Gastrocnemius medialis (tissue), 4 donors: ENCODE measurements around the gene MRPL39. TPM values are rescaled to one million over a fixed set of nuclear protein-coding genes. Genes with fewer than 3 reads are reported as not detected.

ENCODE experiments used
- ATAC-seq, 2 donors: fragments of 150-250 bp; one replicate each; pipeline ENCODE4 v1.9.1; 2016
- DNase-seq, 2 donors: peaks; one replicate each; pipeline ENCODE4 v3.0.0-alpha.2; 2019
- H3K27ac ChIP-seq, 4 donors: fragments of 200-600 bp; sonication (generic); 1 replicate in 1 of 4; 2 replicates in 3 of 4; pipeline ENCODE4 v1.5.1; 2016 to 2018; ENCODE audit warnings: mild to moderate bottlenecking in 2 of 4, moderate library complexity in 1 of 4
- H3K27me3 ChIP-seq, 3 donors: fragments of 200-600 bp; sonication (generic) in 2 of 3; 1 replicate in 1 of 3; 2 replicates in 2 of 3; pipeline versions ENCODE4 v1.5.1 to v1.6.0; 2016 to 2019; ENCODE audit warnings: mild to moderate bottlenecking in 1 of 3, moderate library complexity in 1 of 3
- H3K36me3 ChIP-seq, 2 donors: fragments of 200-600 bp; sonication (generic) in 1 of 2; one replicate each; pipeline ENCODE4 v1.5.1; 2017 to 2018
- H3K4me1 ChIP-seq, 2 donors: fragments of 200-600 bp; sonication (generic) in 1 of 2; one replicate each; pipeline ENCODE4 v1.5.1; 2016 to 2017; ENCODE audit warnings: mild to moderate bottlenecking in 2 of 2
- H3K4me3 ChIP-seq, 4 donors: fragments of 200-600 bp; sonication (generic) in 3 of 4; 1 replicate in 1 of 4; 2 replicates in 3 of 4; pipeline ENCODE4 v1.5.1; 2016 to 2019; ENCODE audit warnings: mild to moderate bottlenecking in 2 of 4
- H3K9me3 ChIP-seq, 3 donors: fragments of 200-600 bp; sonication (generic) in 2 of 3; 1 replicate in 1 of 3; 2 replicates in 2 of 3; pipeline ENCODE4 v1.5.1; 2016 to 2019
- POLR2A ChIP-seq, 2 donors: fragments of 450-650 bp; IDR thresholded peaks; one replicate each; pipeline ENCODE4 v1.6.1; 2017; ENCODE audit warnings: antibody characterized with exemption in 2 of 2, mild to moderate bottlenecking in 2 of 2, moderate library complexity in 2 of 2
- in situ Hi-C, 4 donors: fragments of 200-750 bp; cut with MboI; loops; one replicate each; pipeline versions ENCODE4 v1.15.0 to v1.8.0; 2017; ENCODE audit warnings: low sequenced_read_pairs in 4 of 4
- intact Hi-C: fragments of 100-400 bp; cut with DNase I; formaldehyde crosslinking; loops from one replicate; pipeline ENCODE4 v1.15.1; 2023; ENCODE audit warnings: low total_unique reads
- total RNA-seq, 4 donors: library from RNA; depleted of rRNA; stranded (reverse); fragments of >200 nt; gene quantifications; one replicate each; pipeline versions ENCODE4 v1.1.0 to v1.2.3, GENCODE V29; 2016
- TF ChIP-seq, protein P1 (sequence below), 5 experiments: fragments of 450-650 bp in 3 of 5; fragments of 200-600 bp in 2 of 5; sonication (generic) in 2 of 5; IDR thresholded peaks in 4 of 5; conservative IDR thresholded peaks in 1 of 5; 1 replicate in 4 of 5; 2 replicates in 1 of 5; pipeline ENCODE4 v1.5.1; 2016 to 2019; ENCODE audit warnings: antibody characterized with exemption in 5 of 5, mild to moderate bottlenecking in 3 of 5, moderate library complexity in 3 of 5

Gene MRPL39
- total RNA-seq, 4 donors from 2014 or later = 27.1 to 56.6 (median 39.0) TPM

DNA sequence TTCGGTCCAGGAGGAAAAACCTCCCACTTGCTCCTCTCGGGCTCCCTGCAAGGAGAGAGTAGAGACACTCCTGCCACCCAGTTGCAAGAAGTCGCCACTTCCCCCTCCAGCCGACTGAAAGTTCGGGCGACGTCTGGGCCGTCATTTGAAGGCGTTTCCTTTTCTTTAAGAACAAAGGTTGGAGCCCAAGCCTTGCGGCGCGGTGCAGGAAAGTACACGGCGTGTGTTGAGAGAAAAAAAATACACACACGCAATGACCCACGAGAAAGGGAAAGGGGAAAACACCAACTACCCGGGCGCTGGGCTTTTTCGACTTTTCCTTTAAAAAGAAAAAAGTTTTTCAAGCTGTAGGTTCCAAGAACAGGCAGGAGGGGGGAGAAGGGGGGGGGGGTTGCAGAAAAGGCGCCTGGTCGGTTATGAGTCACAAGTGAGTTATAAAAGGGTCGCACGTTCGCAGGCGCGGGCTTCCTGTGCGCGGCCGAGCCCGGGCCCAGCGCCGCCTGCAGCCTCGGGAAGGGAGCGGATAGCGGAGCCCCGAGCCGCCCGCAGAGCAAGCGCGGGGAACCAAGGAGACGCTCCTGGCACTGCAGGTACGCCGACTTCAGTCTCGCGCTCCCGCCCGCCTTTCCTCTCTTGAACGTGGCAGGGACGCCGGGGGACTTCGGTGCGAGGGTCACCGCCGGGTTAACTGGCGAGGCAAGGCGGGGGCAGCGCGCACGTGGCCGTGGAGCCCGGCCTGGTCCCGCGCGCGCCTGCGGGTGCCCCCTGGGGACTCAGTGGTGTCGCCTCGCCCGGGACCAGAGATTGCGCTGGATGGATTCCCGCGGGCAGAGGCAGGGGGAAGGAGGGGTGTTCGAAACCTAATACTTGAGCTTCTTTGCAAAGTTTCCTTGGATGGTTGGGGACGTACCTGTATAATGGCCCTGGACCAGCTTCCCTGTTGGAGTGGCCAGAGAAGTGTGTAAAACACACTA lies 45.3 kb downstream of the MRPL39 start:
- DNase-seq = peak in 1 of 2 donors; percentile 11
- intact Hi-C loops = no loop called here

DNA sequence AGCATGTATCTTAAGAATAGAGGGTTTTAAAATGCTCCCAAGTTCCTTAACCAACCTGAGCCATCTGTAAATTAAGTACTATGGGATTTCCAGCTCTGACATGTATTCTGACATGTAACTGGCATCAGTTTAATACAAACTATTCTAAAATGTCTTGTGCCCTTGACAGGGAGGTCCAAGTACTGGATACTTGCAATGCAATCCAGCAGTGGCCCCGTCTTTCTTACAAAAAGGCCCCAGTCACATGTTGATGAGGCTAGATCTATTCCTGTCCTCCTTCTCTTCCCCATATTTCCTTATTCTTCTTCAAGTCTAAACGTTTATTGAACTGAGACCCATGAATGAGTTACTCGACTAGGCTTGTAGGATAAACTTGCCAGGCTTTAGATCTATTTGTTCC lies 46.4 kb downstream of the MRPL39 start:
- DNase-seq (no peak), ATAC-seq (no peak)
- no peak overlapping the region for H3K27ac ChIP-seq
- H3K4me3 ChIP-seq = no peak overlapping the region
- no peaks in the 10 kb centered on the region for H3K9me3 ChIP-seq
- no peaks in the 10 kb centered on the region for H3K27me3 ChIP-seq
- TF ChIP-seq, protein P1, sequence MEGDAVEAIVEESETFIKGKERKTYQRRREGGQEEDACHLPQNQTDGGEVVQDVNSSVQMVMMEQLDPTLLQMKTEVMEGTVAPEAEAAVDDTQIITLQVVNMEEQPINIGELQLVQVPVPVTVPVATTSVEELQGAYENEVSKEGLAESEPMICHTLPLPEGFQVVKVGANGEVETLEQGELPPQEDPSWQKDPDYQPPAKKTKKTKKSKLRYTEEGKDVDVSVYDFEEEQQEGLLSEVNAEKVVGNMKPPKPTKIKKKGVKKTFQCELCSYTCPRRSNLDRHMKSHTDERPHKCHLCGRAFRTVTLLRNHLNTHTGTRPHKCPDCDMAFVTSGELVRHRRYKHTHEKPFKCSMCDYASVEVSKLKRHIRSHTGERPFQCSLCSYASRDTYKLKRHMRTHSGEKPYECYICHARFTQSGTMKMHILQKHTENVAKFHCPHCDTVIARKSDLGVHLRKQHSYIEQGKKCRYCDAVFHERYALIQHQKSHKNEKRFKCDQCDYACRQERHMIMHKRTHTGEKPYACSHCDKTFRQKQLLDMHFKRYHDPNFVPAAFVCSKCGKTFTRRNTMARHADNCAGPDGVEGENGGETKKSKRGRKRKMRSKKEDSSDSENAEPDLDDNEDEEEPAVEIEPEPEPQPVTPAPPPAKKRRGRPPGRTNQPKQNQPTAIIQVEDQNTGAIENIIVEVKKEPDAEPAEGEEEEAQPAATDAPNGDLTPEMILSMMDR (IDR thresholded peaks at IDR 0.05 in 4 of 5, conservative IDR thresholded peaks at IDR 0.05 in 1 of 5) = no peak
- no peak for TF ChIP-seq POLR2A (IDR thresholded peaks at IDR 0.05)
- H3K4me1 ChIP-seq = peaks cover 3 to 6% of the 10 kb centered on the region in 2 donors
- no peaks in the 10 kb centered on the region for H3K36me3 ChIP-seq
- in situ Hi-C loops (no loop called here), intact Hi-C loops (no loop called here)

More for the DNA sequence above, 45.3 kb downstream of the MRPL39 start:
- in situ Hi-C loops = no loop called here
- Histone ChIP-seq H3K9me3 (no peaks in the 10 kb centered on the region), H3K4me1 (peaks cover 3 to 6% of the 10 kb centered on the region in 2 donors), H3K27me3 (no peaks in the 10 kb centered on the region), H3K27ac (peak overlapping the region in 1 of 4 donors; percentile 32), H3K4me3 (peak overlapping the region; percentile 51 to 74 (median 53)), H3K36me3 (peaks cover 0 to 7% of the 10 kb centered on the region in 2 donors)
- peak; percentile 33 to 64 for ATAC-seq
- TF ChIP-seq POLR2A (IDR thresholded peaks at IDR 0.05) = no peak
- TF ChIP-seq, protein P1 (IDR thresholded peaks at IDR 0.05 in 4 of 5, conservative IDR thresholded peaks at IDR 0.05 in 1 of 5) = no peak

DNA sequence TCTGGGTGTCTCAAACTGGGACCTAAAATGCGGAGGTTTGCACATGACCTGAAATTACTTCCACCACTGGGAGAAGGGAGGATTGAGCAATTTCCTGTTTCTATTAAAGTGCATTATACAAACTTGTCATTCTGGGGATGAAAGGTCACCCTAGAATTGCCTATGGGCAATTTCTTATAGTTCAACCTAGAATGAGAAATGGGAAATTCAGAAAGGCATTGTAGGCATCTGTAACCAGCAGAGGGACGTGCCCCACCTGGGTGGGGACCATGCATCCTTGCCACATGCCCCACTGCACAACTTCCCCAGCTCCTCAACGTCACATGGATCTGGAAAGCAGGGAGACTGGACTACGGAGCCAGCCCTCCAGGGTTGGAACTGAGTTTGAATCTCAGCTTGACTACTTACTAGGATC lies 47.0 kb downstream of the MRPL39 start:
- ATAC-seq = peak in 1 of 2 donors; percentile 33
- intact Hi-C loops = no loop called here

DNA sequence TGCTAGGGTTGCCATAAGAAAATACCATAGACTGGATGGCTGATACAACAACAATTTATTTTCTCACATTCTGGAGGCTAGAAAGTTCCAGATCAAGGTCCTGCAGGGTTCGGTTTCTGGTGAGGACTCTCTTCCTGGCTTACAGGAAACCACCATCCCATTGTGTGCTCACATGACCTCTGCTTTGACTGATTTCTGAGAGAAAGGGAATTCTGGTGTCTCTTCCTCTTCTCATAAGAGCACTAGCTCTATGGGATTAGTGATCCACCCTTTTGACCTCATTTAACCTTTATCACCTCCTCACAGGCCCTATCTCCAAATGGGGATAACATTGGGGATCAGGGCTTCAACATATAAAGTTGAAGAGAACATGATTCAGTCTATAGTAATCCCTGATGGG lies 47.5 kb downstream of the MRPL39 start:
- peaks cover 3 to 6% of the 10 kb centered on the region in 2 donors for H3K4me1 ChIP-seq
- DNase-seq (no peak), ATAC-seq (no peak)
- H3K27ac ChIP-seq = no peak overlapping the region
- H3K4me3 ChIP-seq = no peak overlapping the region
- in situ Hi-C loops (no loop called here), intact Hi-C loops (no loop called here)
- no peaks in the 10 kb centered on the region for H3K27me3 ChIP-seq
- TF ChIP-seq, protein P1 (IDR thresholded peaks at IDR 0.05 in 4 of 5, conservative IDR thresholded peaks at IDR 0.05 in 1 of 5) = no peak
- no peak for TF ChIP-seq POLR2A (IDR thresholded peaks at IDR 0.05)
- no peaks in the 10 kb centered on the region for H3K36me3 ChIP-seq
- H3K9me3 ChIP-seq = no peaks in the 10 kb centered on the region

More for the DNA sequence above, 47.0 kb downstream of the MRPL39 start:
- Histone ChIP-seq H3K4me3 (no peak overlapping the region), H3K9me3 (no peaks in the 10 kb centered on the region), H3K27me3 (no peaks in the 10 kb centered on the region), H3K4me1 (peaks cover 3 to 6% of the 10 kb centered on the region in 2 donors), H3K36me3 (no peaks in the 10 kb centered on the region), H3K27ac (no peak overlapping the region)
- in situ Hi-C loops = no loop called here
- no peak for DNase-seq
- TF ChIP-seq, protein P1 (IDR thresholded peaks at IDR 0.05 in 4 of 5, conservative IDR thresholded peaks at IDR 0.05 in 1 of 5) = no peak
- no peak for TF ChIP-seq POLR2A (IDR thresholded peaks at IDR 0.05)
